D721Med (cell line): Measurements from ENCODE around the gene ZNF430.

Experiments used
- DNase-seq: peaks from one replicate; pipeline ENCODE4 v3.0.0; 2011; ENCODE audit warnings: low spot score; ENCODE audit not compliant: insufficient read length
- FAIRE-seq: peaks from 2 replicates; lab custom pipeline; 2011; peaks lifted over from hg19 to GRCh38; lab: Jason Lieb, UNC
- TF ChIP-seq, protein P1 (sequence below): IDR thresholded peaks from 2 replicates; pipeline ENCODE4 v1.5.1; 2012; ENCODE audit warnings: mild to moderate bottlenecking, control low read depth; ENCODE audit not compliant: insufficient read depth; ENCODE audit errors: missing control alignments

Gene ZNF430

DNA sequence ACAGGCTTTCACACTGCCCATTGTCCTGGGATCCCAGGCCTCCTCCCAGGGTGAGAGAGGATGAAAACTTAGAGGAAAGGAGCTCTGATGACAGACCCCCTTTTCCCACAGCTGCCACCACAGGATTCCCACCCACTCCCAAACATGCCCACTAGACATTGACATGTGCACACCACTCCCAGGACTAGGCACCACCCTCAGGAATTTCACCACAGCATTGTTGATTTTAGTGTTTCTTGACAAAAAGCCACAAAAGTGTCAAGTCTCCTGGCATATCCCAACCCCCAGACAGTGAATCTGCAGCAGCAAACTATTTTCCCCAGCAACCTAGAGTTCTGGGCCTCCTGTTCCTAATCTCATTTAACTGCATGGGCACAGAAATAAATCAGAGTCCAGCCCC lies 71.7 kb downstream of the ZNF430 start:
- FAIRE-seq (no peak), DNase-seq (no peak)
- TF ChIP-seq, protein P1, sequence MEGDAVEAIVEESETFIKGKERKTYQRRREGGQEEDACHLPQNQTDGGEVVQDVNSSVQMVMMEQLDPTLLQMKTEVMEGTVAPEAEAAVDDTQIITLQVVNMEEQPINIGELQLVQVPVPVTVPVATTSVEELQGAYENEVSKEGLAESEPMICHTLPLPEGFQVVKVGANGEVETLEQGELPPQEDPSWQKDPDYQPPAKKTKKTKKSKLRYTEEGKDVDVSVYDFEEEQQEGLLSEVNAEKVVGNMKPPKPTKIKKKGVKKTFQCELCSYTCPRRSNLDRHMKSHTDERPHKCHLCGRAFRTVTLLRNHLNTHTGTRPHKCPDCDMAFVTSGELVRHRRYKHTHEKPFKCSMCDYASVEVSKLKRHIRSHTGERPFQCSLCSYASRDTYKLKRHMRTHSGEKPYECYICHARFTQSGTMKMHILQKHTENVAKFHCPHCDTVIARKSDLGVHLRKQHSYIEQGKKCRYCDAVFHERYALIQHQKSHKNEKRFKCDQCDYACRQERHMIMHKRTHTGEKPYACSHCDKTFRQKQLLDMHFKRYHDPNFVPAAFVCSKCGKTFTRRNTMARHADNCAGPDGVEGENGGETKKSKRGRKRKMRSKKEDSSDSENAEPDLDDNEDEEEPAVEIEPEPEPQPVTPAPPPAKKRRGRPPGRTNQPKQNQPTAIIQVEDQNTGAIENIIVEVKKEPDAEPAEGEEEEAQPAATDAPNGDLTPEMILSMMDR, result no peak

DNA sequence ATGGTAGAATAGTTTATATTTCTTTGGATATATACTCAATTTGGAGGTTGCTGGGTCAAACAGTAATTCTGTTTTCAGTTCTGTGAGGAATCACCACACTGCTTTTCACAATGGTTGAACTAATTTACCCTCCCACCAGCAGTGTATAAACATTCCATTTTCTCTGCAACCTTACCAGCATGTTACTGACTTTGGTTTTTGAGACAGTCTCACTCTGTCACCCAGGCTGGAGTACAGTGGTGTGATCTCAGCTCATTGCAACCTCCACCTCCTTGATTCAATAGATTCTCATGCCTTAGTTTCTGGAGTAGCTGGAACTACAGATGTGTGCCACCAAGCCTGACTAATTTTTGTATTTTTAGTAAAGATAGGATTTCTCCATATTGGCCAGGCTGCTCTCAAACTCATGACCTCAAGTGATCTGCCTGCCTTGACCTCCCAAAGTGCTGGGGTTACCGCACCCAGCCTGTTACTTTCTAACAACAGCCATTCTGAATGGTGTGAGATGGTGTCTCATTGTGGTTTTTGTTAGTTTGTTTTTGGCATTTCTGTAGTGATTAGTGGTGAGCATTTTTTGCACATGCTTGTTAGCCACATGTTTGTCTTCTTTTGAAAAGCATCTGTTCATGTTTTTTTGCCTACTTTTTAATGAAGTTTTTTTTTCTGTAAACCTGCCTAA lies 74.0 kb downstream of the ZNF430 start:
- DNase-seq (no peak), FAIRE-seq (no peak)
- TF ChIP-seq, protein P1, result no peak

GRCh38 chr19:21098291-21098690 lies 77.8 kb downstream of the ZNF430 start:
- TF ChIP-seq, protein P1, result no peak
- FAIRE-seq (no peak), DNase-seq (no peak)

- DNase-seq, result no peak
- FAIRE-seq, result no peak
- TF ChIP-seq, protein P1, result no peak
Measured at GRCh38 chr19:21101521-21102242, 81.2 kb downstream of the ZNF430 start.

DNA sequence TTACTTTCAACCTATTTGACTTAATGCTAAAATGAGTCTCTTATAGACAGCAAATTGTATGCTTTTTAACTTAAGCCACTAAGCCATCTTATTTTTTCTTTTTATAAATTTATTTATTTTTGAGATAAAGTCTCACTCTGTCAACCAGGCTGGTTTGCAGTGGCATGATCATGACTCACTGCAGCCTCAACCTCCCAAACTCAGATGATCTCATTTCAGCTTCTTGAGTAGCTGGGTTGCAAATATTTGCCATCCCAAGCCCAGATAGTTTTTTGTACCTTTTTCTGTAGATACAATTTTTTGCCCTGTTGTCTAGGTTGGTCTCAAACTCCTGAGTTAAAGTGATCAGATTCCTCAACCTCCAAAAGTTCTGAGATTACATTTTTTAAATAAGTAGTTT lies 88.7 kb downstream of the ZNF430 start:
- TF ChIP-seq, protein P1, result no peak
- DNase-seq (no peak), FAIRE-seq (no peak)
